ENCODE data around the gene SP1. TPM values are rescaled to one million over a fixed set of nuclear protein-coding genes. Genes with fewer than 3 reads are reported as not detected.

SP1 gene
- total RNA-seq, 2 donors from 2014 or later: 55.1 to 59.9 TPM

DNA sequence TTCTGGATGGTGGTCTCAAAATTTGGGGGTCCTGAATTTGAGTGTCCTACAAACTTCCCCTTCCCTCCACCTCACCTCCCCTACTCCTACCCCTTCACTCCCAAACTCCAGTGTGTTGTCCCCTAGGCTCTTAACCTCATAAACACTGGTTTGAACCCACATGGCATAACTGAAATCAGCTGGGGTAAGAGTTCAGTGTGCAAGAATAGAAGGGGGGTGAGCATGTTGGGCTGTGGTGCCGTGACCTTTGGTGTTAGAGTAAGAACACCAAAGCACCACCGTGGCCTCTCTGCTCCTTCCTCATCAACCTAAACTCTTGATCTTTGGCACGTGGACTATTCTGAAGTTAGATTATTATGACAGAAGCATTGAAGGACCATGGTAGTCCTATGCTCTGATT lies 83.0 kb downstream of the SP1 start:
- intact Hi-C loops (cut with DNase I): no loop called here
- DNase-seq (ENCODE audit: low spot score): no peak

DNA sequence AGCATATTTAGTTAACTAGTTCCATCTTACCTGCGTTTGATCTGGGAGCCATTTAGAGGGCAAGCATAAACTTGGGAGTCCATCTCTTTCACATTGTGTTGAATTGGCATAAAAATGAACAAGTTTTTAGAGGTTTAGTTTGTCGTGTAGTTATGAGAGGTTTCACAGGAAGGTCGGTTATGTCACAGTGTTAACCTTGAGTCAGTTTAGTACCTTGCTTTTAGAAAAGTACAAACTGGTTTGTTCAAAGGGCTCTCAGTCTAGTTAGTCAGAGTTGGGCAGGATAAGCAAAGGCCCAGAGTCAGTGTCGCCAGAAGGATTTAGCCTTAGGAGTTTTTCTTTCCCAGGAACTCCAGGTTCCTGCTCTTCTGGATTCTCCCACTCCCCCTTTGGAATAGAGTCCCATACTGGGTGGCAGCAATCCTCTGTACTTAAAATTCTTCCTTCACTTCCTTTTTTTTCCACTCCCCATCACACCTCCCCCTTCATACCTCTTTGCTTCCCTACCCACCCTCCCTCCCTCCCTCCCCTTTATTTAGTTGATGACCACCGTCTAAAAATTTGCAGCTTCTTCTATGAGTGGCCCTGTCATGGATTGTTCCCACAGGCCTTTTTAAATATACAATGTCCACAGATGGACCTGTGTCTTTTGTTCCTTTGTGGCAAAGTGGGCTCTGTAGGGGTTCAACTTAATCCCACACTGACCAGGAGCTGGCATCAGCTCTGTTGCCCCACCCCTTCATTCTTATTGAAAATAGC lies 84.0 kb downstream of the SP1 start:
- DNase-seq (ENCODE audit: low spot score): no peak
- intact Hi-C loops (cut with DNase I): no loop called here

DNA sequence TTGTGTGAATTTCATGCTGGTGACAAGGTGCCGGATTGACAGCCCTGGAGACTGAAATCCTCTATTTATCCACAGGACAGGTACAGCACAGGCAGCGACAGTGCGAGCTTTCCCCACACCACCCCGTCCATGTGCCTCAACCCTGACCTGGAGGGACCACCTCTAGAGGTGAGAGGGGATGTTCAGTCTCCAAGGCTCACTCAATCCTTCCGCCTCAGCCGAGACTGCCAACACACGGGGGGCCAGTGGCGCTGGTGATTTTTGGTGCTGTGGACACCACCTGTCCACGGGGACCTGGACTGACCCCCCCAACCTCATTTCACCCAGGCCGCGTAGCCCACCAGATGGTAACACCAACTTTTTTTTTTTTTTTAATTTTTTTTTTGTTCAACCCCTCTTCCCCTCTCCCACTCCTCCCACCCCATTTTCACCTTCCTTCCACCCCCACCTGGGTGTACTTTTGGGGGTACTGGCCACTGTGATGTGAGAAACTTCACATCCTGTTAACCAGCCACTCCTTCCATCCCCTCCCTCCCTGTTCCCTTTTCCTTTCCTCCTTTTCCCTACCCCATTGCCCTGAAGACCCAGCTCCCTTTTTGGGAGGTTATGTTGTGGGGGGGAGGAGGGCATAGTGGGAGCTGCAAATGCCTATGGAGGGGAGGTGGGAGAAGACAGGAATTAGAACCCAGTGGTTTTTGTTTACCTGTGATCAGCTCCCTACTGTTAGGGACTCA lies 84.9 kb downstream of the SP1 start:
- no peak for DNase-seq (ENCODE audit: low spot score)
- intact Hi-C loops (cut with DNase I): no loop called here

DNA sequence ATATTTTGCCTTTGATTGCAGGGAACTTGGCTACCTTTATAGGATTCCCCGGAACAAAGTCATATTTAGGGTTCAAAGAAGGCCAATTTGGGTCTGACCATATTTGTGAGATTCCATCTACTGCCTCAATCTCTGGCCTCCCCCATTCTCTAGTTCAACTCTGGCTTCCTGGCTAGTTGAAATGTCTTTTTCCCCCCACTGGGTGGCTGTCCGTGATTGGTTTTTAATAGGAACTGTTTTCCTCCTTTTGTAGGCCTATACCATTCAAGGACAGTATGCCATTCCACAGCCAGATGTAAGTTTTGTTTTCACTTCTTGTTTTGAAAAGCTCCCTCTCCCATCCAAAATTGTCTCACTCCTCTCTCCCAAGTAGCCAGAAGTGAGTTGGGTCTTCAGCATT lies 85.7 kb downstream of the SP1 start:
- intact Hi-C loops (cut with DNase I): no loop called here
- no peak for DNase-seq (ENCODE audit: low spot score)

Other genes starting within 250 kb of the SP1 start
- 10 to 100 TPM; 23.7 to 27.4 TPM for gene ZNF740, start 199.5 kb upstream of the SP1 start, total RNA-seq
- 10 to 100 TPM; 16.4 to 22.3 TPM for gene CSAD, start 199.3 kb upstream of the SP1 start, total RNA-seq
- gene ITGB7, start 172.9 kb upstream of the SP1 start, total RNA-seq: 1 to 10 TPM; 2.1 to 2.9 TPM
- 10 to 100 TPM; 33.4 to 38.1 TPM for gene RARG, start 148.0 kb upstream of the SP1 start, total RNA-seq
- 1 to 10 TPM in 1 of 2 donors, under 1 TPM in 1; 0.62 to 1.0 TPM for gene ESPL1, start 111.9 kb upstream of the SP1 start, total RNA-seq
- gene PFDN5, start 84.6 kb upstream of the SP1 start, total RNA-seq: 100 to 1,000 TPM; 473 to 486 TPM
- 10 to 100 TPM; 35.6 to 37.8 TPM for gene MYG1, start 80.5 kb upstream of the SP1 start, total RNA-seq
- 10 to 100 TPM; 29.5 to 35.3 TPM for gene AAAS, start 58.6 kb upstream of the SP1 start, total RNA-seq
- not detected for gene SP7, start 43.8 kb upstream of the SP1 start, total RNA-seq
- gene AMHR2, start 43.7 kb downstream of the SP1 start, total RNA-seq: not detected
- 100 to 1,000 TPM in 1 of 2 donors, 10 to 100 TPM in 1; 99.1 to 102 TPM for gene PRR13, start 61.6 kb downstream of the SP1 start, total RNA-seq
- 100 to 1,000 TPM; 500 to 501 TPM for gene PCBP2, start 71.9 kb downstream of the SP1 start, total RNA-seq
- 10 to 100 TPM; 21.7 to 29.4 TPM for gene MAP3K12, start 119.3 kb downstream of the SP1 start, total RNA-seq
- 10 to 100 TPM; 12.8 to 16.8 TPM for gene TARBP2, start 121.1 kb downstream of the SP1 start, total RNA-seq
- gene NPFF, start 127.3 kb downstream of the SP1 start, total RNA-seq: not detected
- 10 to 100 TPM; 58.1 to 61.2 TPM for gene ATF7, start 246.2 kb downstream of the SP1 start, total RNA-seq

All from posterior vena cava (tissue), 2 donors.